Spinal cord (tissue), 10 donors: ENCODE results near the gene ITGB3. TPM values are rescaled to one million over a fixed set of nuclear protein-coding genes. Genes with fewer than 3 reads are reported as not detected.
"Not testable (repeated sequence)": the region's sequence is repeated elsewhere in the genome, so short reads cannot be mapped to it uniquely, and the experiment has no call there.

Experiments
- DNase-seq, 6 donors: peaks; one replicate each; pipeline versions ENCODE4 v3.0.0 to v3.0.0-alpha.2; 2013 to 2015; ENCODE audit warnings: low spot score in 6 of 6, low read depth in 4 of 6
- H3K27ac ChIP-seq: one replicate; pipeline ENCODE4 v1.5.1; 2013; ENCODE audit warnings: low read depth, low read length, control low read depth
- H3K27me3 ChIP-seq: one replicate; pipeline ENCODE4 v1.6.1; 2013; ENCODE audit warnings: low read length; ENCODE audit not compliant: control insufficient read depth, insufficient read depth
- H3K36me3 ChIP-seq: one replicate; pipeline ENCODE4 v1.6.1; 2013; ENCODE audit warnings: low read length; ENCODE audit not compliant: control insufficient read depth, insufficient read depth
- H3K4me1 ChIP-seq: one replicate; pipeline ENCODE4 v1.6.1; 2013; ENCODE audit warnings: low read length; ENCODE audit not compliant: control insufficient read depth, insufficient read depth
- H3K4me3 ChIP-seq: one replicate; pipeline ENCODE4 v1.5.1; 2013; ENCODE audit warnings: low read depth, low read length, control low read depth
- H3K9me3 ChIP-seq: one replicate; pipeline ENCODE4 v1.6.1; 2013; ENCODE audit warnings: low read length; ENCODE audit not compliant: control insufficient read depth, insufficient read depth
- WGBS: methylation state at CpG from one replicate; pipeline ENCODE4 v1.1.5; 2013; ENCODE audit warnings: missing lambda C conversion rate; ENCODE audit not compliant: insufficient coverage; 5-methylcytosine and 5-hydroxymethylcytosine counted together
- polyA plus RNA-seq, 2 donors: library from polyadenylated mRNA; unstranded; fragments of 120-200 nt; gene quantifications; one replicate each; pipeline ENCODE4 v1.2.1, GENCODE V29; 2013; ENCODE audit not compliant: insufficient read length in 2 of 2
- total RNA-seq, 2 donors: library from RNA; depleted of rRNA in 1 of 2; stranded (reverse); fragments of 120-200 nt in 1 of 2; fragments of >200 nt in 1 of 2; gene quantifications; one replicate each; pipeline versions ENCODE4 v1.2.3 to v1.2.4, GENCODE V29; 2013 to 2014
- donor health status: healthy.

Gene ITGB3
- total and polyA plus RNA-seq, 4 donors = 2.6 to 7.5 (median 3.6) TPM

GRCh38 chr17:47254403-47254943 lies 846 bp downstream of the ITGB3 start:
- Histone ChIP-seq H3K27ac (no peak overlapping the region), H3K36me3 (no peaks in the 10 kb centered on the region), H3K4me1 (peaks cover 12% of the 10 kb centered on the region), H3K4me3 (peak overlapping the region; percentile 52), H3K27me3 (peaks cover 21% of the 10 kb centered on the region), H3K9me3 (no peaks in the 10 kb centered on the region)
- WGBS = 2% methylated on average over 12 of the region's 15 CpGs
- DNase-seq = no peak

- Histone ChIP-seq H3K36me3 (no peaks in the 10 kb centered on the region), H3K27ac (no peak overlapping the region), H3K27me3 (peaks cover 20% of the 10 kb centered on the region), H3K9me3 (no peaks in the 10 kb centered on the region), H3K4me1 (peaks cover 12% of the 10 kb centered on the region), H3K4me3 (no peak overlapping the region)
- no peak for DNase-seq
- 50% methylated on average over 5 of the region's 9 CpGs for WGBS
These were observed 4.2 kb downstream of the ITGB3 start for GRCh38 chr17:47257651-47258339.

GRCh38 chr17:47262586-47262985 lies 9.0 kb downstream of the ITGB3 start:
- Histone ChIP-seq H3K36me3 (no peaks in the 10 kb centered on the region), H3K27ac (no peak overlapping the region), H3K9me3 (no peaks in the 10 kb centered on the region), H3K4me3 (no peak overlapping the region), H3K27me3 (peaks cover 5% of the 10 kb centered on the region), H3K4me1 (no peaks in the 10 kb centered on the region)
- no peak for DNase-seq
- 88% methylated on average over 5 of the region's 7 CpGs for WGBS

- no peaks in the 10 kb centered on the region for H3K4me1 ChIP-seq
- no peak for DNase-seq
- no peaks in the 10 kb centered on the region for H3K36me3 ChIP-seq
- H3K27ac ChIP-seq = no peak overlapping the region
- H3K27me3 ChIP-seq = no peaks in the 10 kb centered on the region
- no peak overlapping the region for H3K4me3 ChIP-seq
- WGBS = 100% methylated on average over 1 of the region's 2 CpGs
- no peaks in the 10 kb centered on the region for H3K9me3 ChIP-seq
These were observed 10.5 kb downstream of the ITGB3 start for GRCh38 chr17:47264166-47264565.

- 86% methylated on average over 2 of the region's 2 CpGs for WGBS
- Histone ChIP-seq H3K27ac (no peak overlapping the region), H3K4me1 (no peaks in the 10 kb centered on the region), H3K27me3 (no peaks in the 10 kb centered on the region), H3K9me3 (no peaks in the 10 kb centered on the region), H3K36me3 (no peaks in the 10 kb centered on the region), H3K4me3 (no peak overlapping the region)
- DNase-seq = no peak
These were observed 12.4 kb downstream of the ITGB3 start for GRCh38 chr17:47265983-47266541.

- Histone ChIP-seq H3K27ac (no peak overlapping the region), H3K27me3 (no peaks in the 10 kb centered on the region), H3K36me3 (no peaks in the 10 kb centered on the region), H3K4me3 (no peak overlapping the region), H3K4me1 (no peaks in the 10 kb centered on the region), H3K9me3 (no peaks in the 10 kb centered on the region)
- WGBS = 66% methylated on average over 4 of the region's 6 CpGs
- DNase-seq = no peak
These were observed 13.2 kb downstream of the ITGB3 start for GRCh38 chr17:47266782-47267181.

GRCh38 chr17:47267354-47267828 lies 13.8 kb downstream of the ITGB3 start:
- H3K27me3 ChIP-seq = no peaks in the 10 kb centered on the region
- H3K27ac ChIP-seq = no peak overlapping the region
- WGBS = no CpG with 5 or more reads among the region's 1 CpG
- H3K4me3 ChIP-seq = no peak overlapping the region
- no peak for DNase-seq
- H3K4me1 ChIP-seq = no peaks in the 10 kb centered on the region
- no peaks in the 10 kb centered on the region for H3K36me3 ChIP-seq
- H3K9me3 ChIP-seq = no peaks in the 10 kb centered on the region

GRCh38 chr17:47268964-47269363 lies 15.3 kb downstream of the ITGB3 start:
- H3K9me3 ChIP-seq, DNase-seq, H3K27me3 ChIP-seq, H3K27ac ChIP-seq, H3K4me3 ChIP-seq, H3K4me1 ChIP-seq, H3K36me3 ChIP-seq: not testable (repeated sequence)
- 79% methylated on average over 3 of the region's 3 CpGs for WGBS

GRCh38 chr17:47269561-47270280 lies 16.1 kb downstream of the ITGB3 start:
- not testable (repeated sequence) for H3K4me1 ChIP-seq, DNase-seq, H3K27me3 ChIP-seq, H3K27ac ChIP-seq, H3K9me3 ChIP-seq, H3K36me3 ChIP-seq, H3K4me3 ChIP-seq
